ENCODE measurements around the gene TARBP2. TPM values are rescaled to one million over a fixed set of nuclear protein-coding genes. Genes with fewer than 3 reads are reported as not detected.
A peak's percentile ranks its signal among the peaks of the same experiment; 100 is the strongest.

The TARBP2 gene
- total and polyA plus RNA-seq, 2 donors from 2014 or later = 32.5 to 36.3 TPM

DNA sequence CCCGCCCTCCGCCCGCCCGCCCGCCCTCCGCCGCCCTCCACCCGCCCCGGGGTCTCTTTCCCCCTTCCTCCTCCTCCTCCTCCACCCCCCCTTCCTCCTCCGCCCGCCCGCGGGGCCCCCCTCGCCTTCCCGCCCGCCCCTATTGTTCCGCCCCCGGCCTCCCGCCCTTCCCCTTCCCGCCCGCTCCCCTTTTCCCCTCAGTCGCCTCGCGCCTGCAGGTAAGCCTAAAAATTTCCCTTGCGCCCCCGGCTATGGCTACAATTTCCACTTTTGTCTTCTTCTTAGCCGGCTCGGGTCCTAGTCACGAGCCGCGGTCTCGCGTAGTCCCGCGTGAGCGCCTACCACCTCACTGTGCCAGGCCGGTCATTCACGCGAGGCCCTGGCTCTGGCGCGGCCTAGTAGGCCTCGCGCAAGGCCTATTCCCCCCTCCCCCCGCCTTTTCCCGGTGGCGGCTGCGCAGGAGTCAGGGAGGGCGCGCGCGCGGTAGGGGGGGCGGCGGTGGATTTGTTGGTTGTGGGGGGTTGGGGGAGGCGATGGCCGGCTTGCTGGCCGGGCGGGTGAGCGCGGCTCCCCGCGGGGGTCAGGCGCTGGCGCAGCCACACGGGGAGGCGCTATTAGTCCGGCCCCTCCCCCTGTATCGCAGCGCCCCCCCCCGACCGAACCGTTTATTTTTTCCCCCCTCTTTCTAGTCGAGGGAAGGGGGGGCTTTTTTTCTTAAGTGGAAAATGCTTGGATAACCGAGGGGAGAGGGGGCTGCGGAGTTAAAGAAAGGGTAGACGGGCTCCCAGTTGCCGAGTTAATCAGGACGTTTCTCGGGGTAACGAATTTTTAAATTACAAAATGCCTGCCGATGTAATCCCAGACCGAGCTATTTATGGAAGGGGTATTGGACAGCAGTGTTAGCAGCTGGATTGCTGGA, 48.7 kb upstream of the TARBP2 start:
- no peak for FAIRE-seq
- intact Hi-C loops (cut with DNase I) = no loop called here

GRCh38 chr12:53453953-53454640, 47.0 kb upstream of the TARBP2 start:
- H3K9me3 ChIP-seq (ENCODE audit: control insufficient read depth in 2 of 3, insufficient read depth in 1 of 3, low read length in 3 of 3) = no peaks in the 10 kb centered on the region
- peaks cover 21 to 44% (median 28%) of the 10 kb centered on the region in 3 donors for H3K36me3 ChIP-seq (ENCODE audit: control insufficient read depth in 2 of 3, insufficient read depth in 3 of 3, low read length in 3 of 3)
- no peak for FAIRE-seq
- H3K27ac ChIP-seq (ENCODE audit: low read depth in 2 of 2, low read length in 2 of 2) = no peak overlapping the region
- H3K4me3 ChIP-seq (ENCODE audit: low read length in 3 of 3) = peak overlapping the region; percentile 17 to 82 (median 79)
- no peak for TF ChIP-seq CTCF (IDR thresholded peaks at IDR 0.05; ENCODE audit: borderline replicate concordance, extremely low read depth, insufficient read depth)
- H3K27me3 ChIP-seq (ENCODE audit: control insufficient read depth, insufficient read depth, low read length) = no peaks in the 10 kb centered on the region
- no peak for DNase-seq
- peaks cover 5 to 15% (median 12%) of the 10 kb centered on the region in 3 donors for H3K4me1 ChIP-seq (ENCODE audit: control insufficient read depth in 2 of 3, insufficient read depth in 2 of 3, low read depth in 1 of 3, low read length in 3 of 3)
- intact Hi-C loops (cut with DNase I) = no loop called here
- H3K9ac ChIP-seq (ENCODE audit: low read length in 3 of 3) = peak overlapping the region; percentile 25 to 91 (median 33)

More for the DNA sequence above, 48.7 kb upstream of the TARBP2 start:
- Histone ChIP-seq H3K27ac (ENCODE audit: low read depth in 2 of 2, low read length in 2 of 2) (peak overlapping the region; percentile 99), H3K9ac (ENCODE audit: low read length in 3 of 3) (peak overlapping the region; percentile 79 to 91 (median 89)), H3K4me1 (ENCODE audit: control insufficient read depth in 2 of 3, insufficient read depth in 2 of 3, low read depth in 1 of 3, low read length in 3 of 3) (peaks cover 5 to 15% (median 12%) of the 10 kb centered on the region in 3 donors), H3K36me3 (ENCODE audit: control insufficient read depth in 2 of 3, insufficient read depth in 3 of 3, low read length in 3 of 3) (peaks cover 17 to 36% (median 23%) of the 10 kb centered on the region in 3 donors), H3K9me3 (ENCODE audit: control insufficient read depth in 2 of 3, insufficient read depth in 1 of 3, low read length in 3 of 3) (no peaks in the 10 kb centered on the region), H3K27me3 (ENCODE audit: control insufficient read depth, insufficient read depth, low read length) (no peaks in the 10 kb centered on the region), H3K4me3 (ENCODE audit: low read length in 3 of 3) (peak overlapping the region; percentile 79 to 89 (median 82))
- no peak for TF ChIP-seq CTCF (IDR thresholded peaks at IDR 0.05; ENCODE audit: borderline replicate concordance, extremely low read depth, insufficient read depth)
- DNase-seq = peak; percentile 91 to 97 (median 95)

GRCh38 chr12:53454707-53455106, 46.4 kb upstream of the TARBP2 start:
- peak overlapping the region in 2 of 3 donors; percentile 79 to 82 for H3K4me3 ChIP-seq (ENCODE audit: low read length in 3 of 3)
- FAIRE-seq = no peak
- H3K4me1 ChIP-seq (ENCODE audit: control insufficient read depth in 2 of 3, insufficient read depth in 2 of 3, low read depth in 1 of 3, low read length in 3 of 3) = peaks cover 5 to 15% (median 12%) of the 10 kb centered on the region in 3 donors
- intact Hi-C loops (cut with DNase I) = no loop called here
- H3K36me3 ChIP-seq (ENCODE audit: control insufficient read depth in 2 of 3, insufficient read depth in 3 of 3, low read length in 3 of 3) = peaks cover 24 to 50% (median 32%) of the 10 kb centered on the region in 3 donors
- no peak for TF ChIP-seq CTCF (IDR thresholded peaks at IDR 0.05; ENCODE audit: borderline replicate concordance, extremely low read depth, insufficient read depth)
- H3K9ac ChIP-seq (ENCODE audit: low read length in 3 of 3) = peak overlapping the region in 1 of 3 donors; percentile 91
- DNase-seq = peak in 1 of 5 donors; percentile 21
- H3K9me3 ChIP-seq (ENCODE audit: control insufficient read depth in 2 of 3, insufficient read depth in 1 of 3, low read length in 3 of 3) = no peaks in the 10 kb centered on the region
- H3K27me3 ChIP-seq (ENCODE audit: control insufficient read depth, insufficient read depth, low read length) = no peaks in the 10 kb centered on the region
- H3K27ac ChIP-seq (ENCODE audit: low read depth in 2 of 2, low read length in 2 of 2) = no peak overlapping the region
